ENCODE measurements around the gene ACSS1.

GRCh38 chr20:25038591-25039015, 19.3 kb downstream of the ACSS1 start:
- TF ChIP-seq POLR2AphosphoS5 (IDR thresholded peaks at IDR 0.05; ENCODE audit: low read depth, low read length), result no peak
- TF ChIP-seq TAF1 (IDR thresholded peaks at IDR 0.05; ENCODE audit: borderline replicate concordance, insufficient read depth, low read length), result no peak
- no peak for TF ChIP-seq REST (IDR thresholded peaks at IDR 0.05; ENCODE audit: insufficient read depth in 1 of 2, low read depth in 2 of 2, low read length in 2 of 2)
- no peak for TF ChIP-seq SIN3A (IDR thresholded peaks at IDR 0.05; ENCODE audit: borderline replicate concordance, insufficient read depth, low read length)
- no peak for TF ChIP-seq FOXP2 (optimal IDR thresholded peaks at IDR 0.05; ENCODE audit: borderline replicate concordance, extremely low read depth, extremely low read length, insufficient read depth)

Data from PFSK-1 (cell line).